ENCODE results near the gene REC114. TPM values are rescaled to one million over a fixed set of nuclear protein-coding genes. Genes with fewer than 3 reads are reported as not detected.

Gene REC114
- total and polyA plus RNA-seq, 9 of the 15 experiments (the other 6 are each of a cell fraction or from before 2014, with no cell fraction given) = 0.07 to 0.24 TPM; not detected in 7

GRCh38 chr15:73517566-73517965 is 74.6 kb downstream of the REC114 start:
- BruUV-seq (replicated peaks) = no TSS peak
- WGBS (ENCODE audit: insufficient coverage, low coverage, missing lambda C conversion rate) = 3% methylated on average over 2 of the region's 2 CpGs
- FAIRE-seq (no peak), ATAC-seq (no peak), DNase-seq (ENCODE audit: extremely low read depth in 1 of 4, low spot score in 3 of 4) (no peak)
- Histone ChIP-seq H3K9me1 (ENCODE audit: control insufficient read depth, insufficient read depth, low read length) (no peaks in the 10 kb centered on the region), H3K4me1 (replicated peaks in 1 of 2; ENCODE audit: control insufficient read depth in 2 of 2, insufficient read depth in 2 of 2, low read length in 2 of 2) (peaks cover 0 to 3% of the 10 kb centered on the region in 2 experiments; a peak in 1 of 5 replicates), H4K20me1 (replicated peaks; ENCODE audit: control insufficient read depth, insufficient read depth, low read length) (no peaks in the 10 kb centered on the region), H2AFZ (ENCODE audit: low read depth, low read length) (no peak overlapping the region), H3K36me3 (ENCODE audit: control insufficient read depth, insufficient read depth, low read length) (no peaks in the 10 kb centered on the region), H3K9me3 (replicated peaks; ENCODE audit: control insufficient read depth, insufficient read depth, low read depth, low read length) (no peaks in the 10 kb centered on the region; the same call in 1 of the 2 replicates), H3K27me3 (ENCODE audit: control insufficient read depth in 2 of 2, insufficient read depth in 2 of 2, low read length in 2 of 2) (no peaks in the 10 kb centered on the region), H3K4me3 (no peak overlapping the region), H3K79me2 (ENCODE audit: control insufficient read depth, insufficient read depth, low read length) (no peaks in the 10 kb centered on the region), H3K4me2 (ENCODE audit: insufficient read depth, low read length) (no peak overlapping the region), H3K27ac (ENCODE audit: extremely low read depth, low read depth, low read length) (no peak overlapping the region), H3K9ac (ENCODE audit: insufficient read depth in 1 of 2, low read depth in 2 of 2, low read length in 2 of 2) (no peak overlapping the region)
- TF ChIP-seq ZNF263 (CRISPR knock-in tag; IDR thresholded peaks at IDR 0.05; ENCODE audit: borderline replicate concordance) = no peak
- no peak for TF ChIP-seq ZBTB2 (IDR thresholded peaks at IDR 0.05)
- no peak for TF ChIP-seq STAT5A (IDR thresholded peaks at IDR 0.05; ENCODE audit: borderline replicate concordance, low read length)
- TF ChIP-seq HMG20B (CRISPR knock-in tag; IDR thresholded peaks at IDR 0.05) = no peak
- no peak for TF ChIP-seq NFIX (CRISPR knock-in tag; IDR thresholded peaks at IDR 0.05; ENCODE audit: low read depth)
- POLR2A ChIA-PET = no interaction called here
- in situ Hi-C loops (cut with MboI) (no loop called here), intact Hi-C loops (cut with micrococcal nuclease) (no loop called here)
- CTCF ChIA-PET (ENCODE audit: low intra/inter-chr PET ratio) = no interaction called here

Measured in K562 (cell line).